Cardiac muscle cell (in vitro differentiated cells and primary cell): ENCODE data around the gene SIRT1. TPM values are rescaled to one million over a fixed set of nuclear protein-coding genes. Genes with fewer than 3 reads are reported as not detected.

Experiments used
- DNase-seq, 2 donors: peaks; one replicate each; pipeline versions ENCODE4 v3.0.0 to v3.0.0-alpha.2; 2010 to 2017; ENCODE audit warnings: low read depth in 1 of 2, low spot score in 1 of 2
- H3K27ac ChIP-seq: fragments of 200-600 bp; sonication (generic); 2 replicates; pipeline ENCODE4 v1.5.1; 2016
- H3K27me3 ChIP-seq: fragments of 200-600 bp; sonication (generic); 2 replicates; pipeline ENCODE4 v1.6.0; 2016; ENCODE audit warnings: control low read depth
- H3K36me3 ChIP-seq: fragments of 200-600 bp; sonication (generic); 2 replicates; pipeline ENCODE4 v1.5.1; 2016; ENCODE audit warnings: control low read depth
- H3K4me1 ChIP-seq: fragments of 200-600 bp; sonication (generic); 2 replicates; pipeline ENCODE4 v1.8.1; 2017; ENCODE audit warnings: low read depth, mild to moderate bottlenecking, mixed run types
- H3K4me3 ChIP-seq: fragments of 200-600 bp; sonication (generic); 2 replicates; pipeline ENCODE4 v1.5.1; 2016; ENCODE audit warnings: mild to moderate bottlenecking
- H3K9me3 ChIP-seq: fragments of 200-600 bp; sonication (generic); 2 replicates; pipeline ENCODE4 v1.5.1; 2017; ENCODE audit warnings: low read depth, mild to moderate bottlenecking, control low read depth
- polyA plus RNA-seq: library from polyadenylated mRNA; unstranded; fragments of >200 nt; fragmentation: Nextera tagmentation; extraction: Ambion mirVana; gene quantifications from 2 replicates; pipeline ENCODE4 v1.2.1, GENCODE V29; 2016
- total RNA-seq: library from RNA; depleted of rRNA; stranded (reverse); fragments of >200 nt; gene quantifications from 2 replicates; pipeline ENCODE4 v1.2.3, GENCODE V29; 2016
- TF ChIP-seq, protein P1 (sequence below): IDR thresholded peaks from 2 replicates; pipeline ENCODE4 v1.5.1; 2012; ENCODE audit warnings: low read depth, mild to moderate bottlenecking, low read length

SIRT1 gene
- total and polyA plus RNA-seq, 2 experiments from 2014 or later: 17.4 to 19.5 TPM

DNA sequence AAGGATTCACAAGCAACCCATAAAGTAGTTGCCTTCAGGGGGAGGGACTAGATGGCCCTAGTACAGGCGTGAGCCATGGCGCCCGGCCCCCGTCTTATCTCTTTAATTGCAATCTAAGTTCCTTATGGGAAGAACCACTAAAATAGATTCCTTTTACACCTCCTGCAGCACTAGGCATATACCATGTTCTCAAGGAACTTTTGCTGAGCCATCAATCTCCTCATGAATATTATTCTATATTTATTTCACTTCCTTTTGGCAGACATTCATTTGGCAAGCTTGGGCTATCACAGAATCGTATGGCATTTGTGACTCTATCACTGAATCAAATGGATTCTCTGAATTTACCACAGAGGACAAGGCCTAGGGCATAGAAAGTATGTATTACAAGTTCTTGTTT, 31.7 kb upstream of the SIRT1 start:
- TF ChIP-seq, protein P1, sequence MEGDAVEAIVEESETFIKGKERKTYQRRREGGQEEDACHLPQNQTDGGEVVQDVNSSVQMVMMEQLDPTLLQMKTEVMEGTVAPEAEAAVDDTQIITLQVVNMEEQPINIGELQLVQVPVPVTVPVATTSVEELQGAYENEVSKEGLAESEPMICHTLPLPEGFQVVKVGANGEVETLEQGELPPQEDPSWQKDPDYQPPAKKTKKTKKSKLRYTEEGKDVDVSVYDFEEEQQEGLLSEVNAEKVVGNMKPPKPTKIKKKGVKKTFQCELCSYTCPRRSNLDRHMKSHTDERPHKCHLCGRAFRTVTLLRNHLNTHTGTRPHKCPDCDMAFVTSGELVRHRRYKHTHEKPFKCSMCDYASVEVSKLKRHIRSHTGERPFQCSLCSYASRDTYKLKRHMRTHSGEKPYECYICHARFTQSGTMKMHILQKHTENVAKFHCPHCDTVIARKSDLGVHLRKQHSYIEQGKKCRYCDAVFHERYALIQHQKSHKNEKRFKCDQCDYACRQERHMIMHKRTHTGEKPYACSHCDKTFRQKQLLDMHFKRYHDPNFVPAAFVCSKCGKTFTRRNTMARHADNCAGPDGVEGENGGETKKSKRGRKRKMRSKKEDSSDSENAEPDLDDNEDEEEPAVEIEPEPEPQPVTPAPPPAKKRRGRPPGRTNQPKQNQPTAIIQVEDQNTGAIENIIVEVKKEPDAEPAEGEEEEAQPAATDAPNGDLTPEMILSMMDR: no peak
- Histone ChIP-seq H3K27ac (no peak overlapping the region), H3K36me3 (no peaks in the 10 kb centered on the region), H3K9me3 (no peaks in the 10 kb centered on the region), H3K27me3 (no peaks in the 10 kb centered on the region), H3K4me1 (peaks cover 3% of the 10 kb centered on the region), H3K4me3 (no peak overlapping the region)
- DNase-seq: no peak

DNA sequence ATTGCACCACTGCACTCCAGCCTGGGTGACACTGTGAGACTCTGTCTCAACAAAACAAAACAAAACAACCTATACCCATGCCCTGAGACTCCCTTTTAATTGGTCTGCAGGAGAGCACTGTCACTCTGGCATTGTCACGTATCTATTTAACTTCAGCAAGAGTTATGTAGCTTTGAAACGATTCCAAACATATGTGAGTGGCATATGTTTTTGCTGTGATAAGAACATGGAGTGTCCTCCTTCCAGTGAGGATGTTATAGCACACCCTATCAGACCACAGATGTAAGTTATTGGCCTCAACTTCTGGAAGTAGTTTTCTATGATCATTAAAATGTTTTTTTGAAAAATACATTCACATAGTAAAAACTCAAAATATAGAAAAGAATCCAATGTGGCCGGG, 30.9 kb upstream of the SIRT1 start:
- no peaks in the 10 kb centered on the region for H3K27me3 ChIP-seq
- DNase-seq: no peak
- TF ChIP-seq, protein P1: no peak

DNA sequence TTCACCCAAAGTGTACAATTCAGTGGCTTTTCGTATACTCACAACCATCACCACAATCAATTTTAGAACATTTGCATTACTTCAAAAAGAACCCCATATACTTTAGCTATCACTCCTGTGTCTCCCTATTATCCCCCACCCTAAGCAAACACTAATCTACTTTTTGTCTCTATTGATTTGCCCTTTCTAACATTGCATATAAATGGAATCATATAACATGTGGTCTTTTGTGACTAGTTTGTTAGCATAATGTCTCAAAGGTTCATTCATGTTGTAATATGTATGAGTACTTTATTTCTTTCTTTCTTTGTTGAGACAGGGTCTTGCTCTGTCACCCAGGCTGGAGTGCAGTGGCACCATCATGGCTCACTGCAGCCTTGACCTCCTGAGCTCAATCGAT, 25.5 kb upstream of the SIRT1 start:
- H3K4me3 ChIP-seq: no peak overlapping the region
- no peak for DNase-seq

More for the DNA sequence above, 30.9 kb upstream of the SIRT1 start:
- Histone ChIP-seq H3K9me3 (no peaks in the 10 kb centered on the region), H3K27ac (no peak overlapping the region), H3K36me3 (no peaks in the 10 kb centered on the region), H3K4me3 (no peak overlapping the region), H3K4me1 (peaks cover 3% of the 10 kb centered on the region)

DNA sequence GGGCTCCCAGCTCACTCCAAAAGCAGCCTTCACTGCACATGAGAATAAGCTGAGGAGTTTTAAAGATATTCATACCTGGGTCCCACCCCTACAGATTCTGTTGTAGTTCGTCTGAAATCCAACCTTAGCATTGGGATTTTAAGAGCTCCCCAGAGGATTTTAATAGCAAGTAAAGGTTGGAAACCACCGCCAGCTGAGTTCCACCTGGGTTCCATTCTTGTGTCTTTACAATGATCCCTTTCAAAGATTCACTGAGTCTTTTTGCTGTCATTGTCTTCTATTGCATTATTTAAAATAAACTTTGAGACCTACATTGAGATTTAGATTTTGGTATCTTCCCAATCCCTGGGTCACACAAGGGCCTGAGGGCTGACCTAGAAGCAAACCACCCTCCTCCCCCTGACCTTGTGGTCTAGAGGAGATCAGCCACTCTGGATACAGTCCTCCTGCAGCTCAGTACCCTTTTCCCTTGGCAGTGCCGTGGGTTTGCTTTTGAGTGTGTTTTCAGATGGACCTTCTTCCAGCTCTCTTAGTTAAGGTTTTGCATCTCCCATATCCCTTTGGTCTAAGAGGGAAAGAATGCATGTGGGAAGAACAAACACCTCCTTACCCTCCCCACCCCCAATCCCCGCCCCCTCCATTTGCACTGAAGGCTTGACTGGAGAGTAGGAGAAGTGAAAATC, 22.6 kb upstream of the SIRT1 start:
- no peak for DNase-seq
- H3K27ac ChIP-seq: no peak overlapping the region
- no peak overlapping the region for H3K4me3 ChIP-seq
- no peaks in the 10 kb centered on the region for H3K4me1 ChIP-seq
- no peaks in the 10 kb centered on the region for H3K9me3 ChIP-seq
- no peaks in the 10 kb centered on the region for H3K27me3 ChIP-seq
- no peaks in the 10 kb centered on the region for H3K36me3 ChIP-seq
- TF ChIP-seq, protein P1: no peak

More for the DNA sequence above, 25.5 kb upstream of the SIRT1 start:
- Histone ChIP-seq H3K9me3 (no peaks in the 10 kb centered on the region), H3K36me3 (no peaks in the 10 kb centered on the region), H3K4me1 (no peaks in the 10 kb centered on the region), H3K27me3 (no peaks in the 10 kb centered on the region), H3K27ac (no peak overlapping the region)
- TF ChIP-seq, protein P1: no peak

DNA sequence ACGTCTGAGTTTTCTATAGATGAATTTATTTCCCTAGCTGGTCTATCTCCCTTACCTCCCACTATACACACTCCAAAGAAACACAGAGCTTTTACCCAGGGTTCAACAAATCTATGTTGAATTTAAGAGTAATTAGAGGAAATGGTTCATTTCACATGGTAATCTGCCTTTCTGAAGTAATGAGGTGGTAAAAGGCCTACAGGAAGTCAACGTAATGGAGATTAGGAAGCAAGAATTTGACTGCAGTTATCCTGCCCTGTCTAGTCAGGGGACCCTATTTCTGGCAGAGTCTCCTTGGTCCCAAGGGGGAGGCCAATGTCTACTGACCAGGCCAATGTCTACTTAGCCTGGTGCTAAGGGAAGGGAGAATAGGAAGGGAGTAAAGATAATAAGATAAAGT, 21.4 kb upstream of the SIRT1 start:
- Histone ChIP-seq H3K27me3 (no peaks in the 10 kb centered on the region), H3K4me3 (no peak overlapping the region), H3K27ac (no peak overlapping the region), H3K4me1 (no peaks in the 10 kb centered on the region), H3K36me3 (no peaks in the 10 kb centered on the region), H3K9me3 (no peaks in the 10 kb centered on the region)
- no peak for DNase-seq
- TF ChIP-seq, protein P1: no peak
